PC-3 (cell line): ENCODE data around the gene AP4B1.

Experiments used
- CTCF ChIP-seq: fragments of 300-600 bp; sonication (generic); conservative IDR thresholded peaks from 2 replicates; pipeline ENCODE4 v1.5.1; 2017; ENCODE audit warnings: antibody characterized with exemption, low read depth, mild to moderate bottlenecking, low read length
- EZH2phosphoT487 ChIP-seq: fragments of 300-600 bp; sonication (generic); IDR thresholded peaks from 2 replicates; pipeline ENCODE4 v1.6.1; 2018; ENCODE audit warnings: mild to moderate bottlenecking, antibody characterized with exemption, low read length, borderline replicate concordance

GRCh38 chr1:113913887-113914664, 9.5 kb upstream of the AP4B1 start:
- TF ChIP-seq CTCF (no peak), EZH2phosphoT487 (no peak)
